ENCODE data around the gene DCAF5. TPM values are rescaled to one million over a fixed set of nuclear protein-coding genes. Genes with fewer than 3 reads are reported as not detected.
A peak's percentile ranks its signal among the peaks of the same experiment; 100 is the strongest.

The DCAF5 gene
- total and polyA plus RNA-seq, 4 experiments from 2014 or later = 54.4 to 75.7 (median 71.4) TPM

GRCh38 chr14:69088586-69088985, 64.3 kb downstream of the DCAF5 start:
- Histone ChIP-seq H3K27ac (ENCODE audit: low read depth, low read length) (no peak overlapping the region), H3K9me3 (ENCODE audit: control insufficient read depth in 1 of 2, low read length in 2 of 2) (no peaks in the 10 kb centered on the region), H3K27me3 (ENCODE audit: insufficient read depth, low read length) (no peaks in the 10 kb centered on the region), H3K36me3 (ENCODE audit: insufficient read depth, low read length) (peaks cover 44% of the 10 kb centered on the region), H3K4me3 (ENCODE audit: low read length in 2 of 2) (no peak overlapping the region), H3K4me1 (ENCODE audit: insufficient read depth, low read length) (no peaks in the 10 kb centered on the region)
- Mint-ChIP-seq H3K4me1 (peaks cover 0 to 6% (median 2%) of the 10 kb centered on the region in 4 donors), H3K27me3 (no peaks in the 10 kb centered on the region), H3K9me3 (no peaks in the 10 kb centered on the region), H3K4me3 (no peak overlapping the region), H3K36me3 (peaks cover 45 to 66% of the 10 kb centered on the region in 2 donors), H3K27ac (no peak overlapping the region)
- CTCF ChIA-PET (ENCODE audit: partially characterized antibody) = interaction anchor here (0.6 to 3.0 kb wide), 4 partner anchors 176 to 1144 kb away, joined by 3 to 15 read pairs (median 12); no protein-coding TSS in a partner anchor
- DNase-seq = no peak
- POLR2A ChIA-PET (ENCODE audit: partially characterized antibody) = interaction anchor here (1.5 kb wide), 1 partner anchor 110 kb away, joined by 3 read pairs; no protein-coding TSS in a partner anchor
- intact Hi-C loops (cut with micrococcal nuclease) = no loop called here

DNA sequence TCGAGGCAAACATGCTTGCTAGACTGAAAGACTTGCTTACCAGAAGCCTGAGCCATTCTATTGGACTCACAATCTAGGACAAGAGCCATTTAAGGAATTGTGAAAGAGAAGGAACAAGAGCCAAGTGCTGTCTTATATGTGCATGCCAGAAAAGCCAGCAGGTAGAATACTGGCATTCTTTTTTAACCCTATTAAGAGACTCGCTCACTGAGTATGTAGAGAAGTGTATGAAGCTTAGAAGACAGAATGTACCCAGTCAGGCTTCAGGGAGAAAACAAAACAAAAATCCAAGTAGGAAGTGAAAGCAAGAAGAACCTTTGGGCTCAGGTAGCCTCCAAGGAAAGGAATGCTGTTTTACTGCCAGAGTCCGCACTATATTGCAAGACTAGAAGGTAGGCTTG, 65.9 kb downstream of the DCAF5 start:
- ChIA-PET CTCF (ENCODE audit: partially characterized antibody) (no interaction called here), POLR2A (ENCODE audit: partially characterized antibody) (no interaction called here)
- no peak overlapping the region for H3K4me3 ChIP-seq (ENCODE audit: low read length in 2 of 2)
- DNase-seq = no peak
- H3K27me3 ChIP-seq (ENCODE audit: insufficient read depth, low read length) = no peaks in the 10 kb centered on the region
- H3K4me3 Mint-ChIP-seq = no peak overlapping the region
- H3K36me3 Mint-ChIP-seq = peaks cover 52 to 80% of the 10 kb centered on the region in 2 donors
- no peak overlapping the region for H3K27ac ChIP-seq (ENCODE audit: low read depth, low read length)
- H3K27me3 Mint-ChIP-seq = no peaks in the 10 kb centered on the region
- H3K4me1 ChIP-seq (ENCODE audit: insufficient read depth, low read length) = no peaks in the 10 kb centered on the region
- peak overlapping the region in 2 of 7 donors; percentile 19 to 70 for H3K27ac Mint-ChIP-seq
- H3K9me3 Mint-ChIP-seq = no peaks in the 10 kb centered on the region
- no peaks in the 10 kb centered on the region for H3K9me3 ChIP-seq (ENCODE audit: control insufficient read depth in 1 of 2, low read length in 2 of 2)
- intact Hi-C loops (cut with micrococcal nuclease) = no loop called here
- peaks cover 49% of the 10 kb centered on the region for H3K36me3 ChIP-seq (ENCODE audit: insufficient read depth, low read length)
- peaks cover 0 to 10% (median under 1%) of the 10 kb centered on the region in 4 donors for H3K4me1 Mint-ChIP-seq

DNA sequence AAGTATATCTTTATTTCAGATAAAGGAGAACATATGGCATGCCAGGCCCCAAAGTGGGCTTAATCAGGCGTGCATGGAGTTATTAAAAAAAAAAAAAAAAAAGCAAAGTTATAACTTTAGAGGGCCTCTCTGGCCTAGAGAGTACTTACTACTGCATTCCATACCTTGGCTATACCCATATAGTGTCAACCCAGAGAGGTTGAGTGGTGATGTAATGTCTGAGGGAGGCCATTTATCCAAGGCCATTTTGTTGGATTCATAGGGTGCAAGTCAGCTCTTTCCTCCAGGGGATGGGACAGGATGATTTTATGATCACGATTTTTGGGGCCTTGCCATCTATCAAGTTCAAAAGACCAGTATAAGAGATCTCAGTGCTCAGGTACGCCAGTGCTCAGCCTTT, 66.4 kb downstream of the DCAF5 start:
- POLR2A ChIA-PET (ENCODE audit: partially characterized antibody) = no interaction called here
- H3K27me3 Mint-ChIP-seq = no peaks in the 10 kb centered on the region
- H3K27ac ChIP-seq (ENCODE audit: low read depth, low read length) = no peak overlapping the region
- H3K27ac Mint-ChIP-seq = no peak overlapping the region
- peaks cover 0 to 10% (median 2%) of the 10 kb centered on the region in 4 donors for H3K4me1 Mint-ChIP-seq
- peaks cover 47% of the 10 kb centered on the region for H3K36me3 ChIP-seq (ENCODE audit: insufficient read depth, low read length)
- H3K4me1 ChIP-seq (ENCODE audit: insufficient read depth, low read length) = no peaks in the 10 kb centered on the region
- intact Hi-C loops (cut with micrococcal nuclease) = no loop called here
- peaks cover 55 to 83% of the 10 kb centered on the region in 2 donors for H3K36me3 Mint-ChIP-seq
- H3K4me3 Mint-ChIP-seq = no peak overlapping the region
- H3K9me3 ChIP-seq (ENCODE audit: control insufficient read depth in 1 of 2, low read length in 2 of 2) = no peaks in the 10 kb centered on the region
- no peaks in the 10 kb centered on the region for H3K27me3 ChIP-seq (ENCODE audit: insufficient read depth, low read length)
- CTCF ChIA-PET (ENCODE audit: partially characterized antibody) = no interaction called here
- H3K9me3 Mint-ChIP-seq = no peaks in the 10 kb centered on the region
- H3K4me3 ChIP-seq (ENCODE audit: low read length in 2 of 2) = no peak overlapping the region
- no peak for DNase-seq

DNA sequence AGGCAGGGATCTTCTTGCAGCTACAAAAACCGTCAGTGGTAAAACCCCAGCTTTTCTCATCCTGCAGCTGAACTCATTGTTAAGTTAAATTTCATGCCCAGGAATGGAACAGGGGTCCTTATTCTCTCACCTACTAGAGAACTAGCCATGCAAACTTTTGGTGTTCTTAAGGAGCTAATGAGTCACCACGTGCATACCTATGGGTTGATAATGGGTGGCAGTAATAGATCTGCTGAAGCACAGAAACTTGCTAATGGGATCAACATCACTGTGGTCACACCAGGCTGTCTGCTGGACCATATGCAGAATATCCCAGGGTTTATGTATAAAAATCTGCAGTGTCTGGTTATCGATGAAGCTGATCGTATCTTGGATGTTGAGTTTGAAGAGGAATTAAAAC, 68.9 kb downstream of the DCAF5 start:
- Mint-ChIP-seq H3K4me3 (no peak overlapping the region), H3K27ac (peak overlapping the region in 1 of 7 donors; percentile 45), H3K9me3 (no peaks in the 10 kb centered on the region), H3K27me3 (no peaks in the 10 kb centered on the region), H3K36me3 (peaks cover 63 to 77% of the 10 kb centered on the region in 2 donors), H3K4me1 (peaks cover 4 to 10% (median 6%) of the 10 kb centered on the region in 4 donors)
- Histone ChIP-seq H3K27ac (ENCODE audit: low read depth, low read length) (no peak overlapping the region), H3K4me1 (ENCODE audit: insufficient read depth, low read length) (no peaks in the 10 kb centered on the region), H3K4me3 (ENCODE audit: low read length in 2 of 2) (no peak overlapping the region), H3K27me3 (ENCODE audit: insufficient read depth, low read length) (no peaks in the 10 kb centered on the region), H3K9me3 (ENCODE audit: control insufficient read depth in 1 of 2, low read length in 2 of 2) (no peaks in the 10 kb centered on the region), H3K36me3 (ENCODE audit: insufficient read depth, low read length) (peaks cover 30% of the 10 kb centered on the region)
- intact Hi-C loops (cut with micrococcal nuclease) = no loop called here
- no peak for DNase-seq
- ChIA-PET POLR2A (ENCODE audit: partially characterized antibody) (no interaction called here), CTCF (ENCODE audit: partially characterized antibody) (interaction anchor here (1.6 kb wide), 1 partner anchor 10 kb away, joined by 4 read pairs; no protein-coding TSS in a partner anchor)

- ChIA-PET CTCF (ENCODE audit: partially characterized antibody) (interaction anchor here (0.8 to 1.7 kb wide), 3 partner anchors 9 to 220 kb away, joined by 3 to 4 read pairs (median 4); no protein-coding TSS in a partner anchor), POLR2A (ENCODE audit: partially characterized antibody) (no interaction called here)
- no peaks in the 10 kb centered on the region for H3K9me3 ChIP-seq (ENCODE audit: control insufficient read depth in 1 of 2, low read length in 2 of 2)
- no peaks in the 10 kb centered on the region for H3K27me3 ChIP-seq (ENCODE audit: insufficient read depth, low read length)
- Mint-ChIP-seq H3K4me3 (no peak overlapping the region), H3K4me1 (peaks cover 5 to 10% (median 9%) of the 10 kb centered on the region in 4 donors), H3K27ac (no peak overlapping the region), H3K9me3 (no peaks in the 10 kb centered on the region), H3K36me3 (peaks cover 65 to 73% of the 10 kb centered on the region in 2 donors), H3K27me3 (no peaks in the 10 kb centered on the region)
- H3K4me3 ChIP-seq (ENCODE audit: low read length in 2 of 2) = no peak overlapping the region
- no peak overlapping the region for H3K27ac ChIP-seq (ENCODE audit: low read depth, low read length)
- peaks cover 24% of the 10 kb centered on the region for H3K36me3 ChIP-seq (ENCODE audit: insufficient read depth, low read length)
- no peak for DNase-seq
- intact Hi-C loops (cut with micrococcal nuclease) = no loop called here
- no peaks in the 10 kb centered on the region for H3K4me1 ChIP-seq (ENCODE audit: insufficient read depth, low read length)
These were observed 69.7 kb downstream of the DCAF5 start for GRCh38 chr14:69083181-69083580.

- Histone ChIP-seq H3K36me3 (ENCODE audit: insufficient read depth, low read length) (peaks cover 18% of the 10 kb centered on the region), H3K9me3 (ENCODE audit: control insufficient read depth in 1 of 2, low read length in 2 of 2) (no peaks in the 10 kb centered on the region), H3K4me1 (ENCODE audit: insufficient read depth, low read length) (no peaks in the 10 kb centered on the region), H3K27ac (ENCODE audit: low read depth, low read length) (no peak overlapping the region), H3K27me3 (ENCODE audit: insufficient read depth, low read length) (no peaks in the 10 kb centered on the region), H3K4me3 (ENCODE audit: low read length in 2 of 2) (no peak overlapping the region)
- Mint-ChIP-seq H3K9me3 (no peaks in the 10 kb centered on the region), H3K4me1 (peaks cover 7 to 10% (median 9%) of the 10 kb centered on the region in 4 donors), H3K36me3 (peaks cover 63 to 67% of the 10 kb centered on the region in 2 donors), H3K4me3 (no peak overlapping the region), H3K27me3 (no peaks in the 10 kb centered on the region), H3K27ac (no peak overlapping the region)
- intact Hi-C loops (cut with micrococcal nuclease) = no loop called here
- DNase-seq = no peak
- ChIA-PET CTCF (ENCODE audit: partially characterized antibody) (interaction anchor here (1.6 kb wide), 1 partner anchor 16 kb away, joined by 3 read pairs; no protein-coding TSS in a partner anchor), POLR2A (ENCODE audit: partially characterized antibody) (no interaction called here)
These were observed 71.6 kb downstream of the DCAF5 start for GRCh38 chr14:69081271-69081670.

DNA sequence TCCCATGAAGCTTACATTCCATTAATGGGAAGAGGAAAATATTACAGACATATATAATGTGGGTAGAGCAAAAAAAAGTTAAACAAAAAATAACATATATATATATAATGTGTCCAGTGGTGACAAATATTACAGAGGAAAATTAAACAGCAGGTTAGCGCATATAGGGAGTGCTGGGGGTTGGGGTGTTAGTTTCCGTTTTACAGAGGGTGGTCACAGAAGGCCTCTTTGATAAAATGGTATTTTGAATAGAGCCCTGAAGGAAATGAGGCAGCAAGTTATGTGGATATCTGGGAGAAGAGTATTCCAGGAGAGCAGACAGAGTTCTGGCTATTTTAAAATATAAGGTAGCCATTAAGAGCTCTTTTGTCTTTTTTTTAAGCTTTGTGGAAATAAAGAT, 73.2 kb downstream of the DCAF5 start:
- Mint-ChIP-seq H3K36me3 (peaks cover 59 to 69% of the 10 kb centered on the region in 2 donors), H3K4me1 (peaks cover 7 to 10% (median 10%) of the 10 kb centered on the region in 4 donors), H3K4me3 (no peak overlapping the region), H3K27me3 (no peaks in the 10 kb centered on the region), H3K27ac (no peak overlapping the region), H3K9me3 (no peaks in the 10 kb centered on the region)
- no peak overlapping the region for H3K27ac ChIP-seq (ENCODE audit: low read depth, low read length)
- POLR2A ChIA-PET (ENCODE audit: partially characterized antibody) = no interaction called here
- H3K4me1 ChIP-seq (ENCODE audit: insufficient read depth, low read length) = no peaks in the 10 kb centered on the region
- H3K36me3 ChIP-seq (ENCODE audit: insufficient read depth, low read length) = peaks cover 17% of the 10 kb centered on the region
- H3K4me3 ChIP-seq (ENCODE audit: low read length in 2 of 2) = no peak overlapping the region
- CTCF ChIA-PET (ENCODE audit: partially characterized antibody) = interaction anchor here (0.5 to 1.4 kb wide), 4 partner anchors 11 to 209 kb away, joined by 3 to 5 read pairs (median 4); no protein-coding TSS in a partner anchor
- H3K9me3 ChIP-seq (ENCODE audit: control insufficient read depth in 1 of 2, low read length in 2 of 2) = no peaks in the 10 kb centered on the region
- intact Hi-C loops (cut with micrococcal nuclease) = no loop called here
- DNase-seq = no peak
- H3K27me3 ChIP-seq (ENCODE audit: insufficient read depth, low read length) = no peaks in the 10 kb centered on the region
